BLaER1 (cell line): ENCODE results near the gene ABCA1.

Source experiments
- H3K27ac ChIP-seq: shearing (Covaris generic); formaldehyde crosslinking; 2 replicates; pipeline ENCODE4 v1.8.1; 2022
- H3K27me3 ChIP-seq: shearing (Covaris generic); formaldehyde crosslinking; 2 replicates; pipeline ENCODE4 v1.8.1; 2022
- H3K36me3 ChIP-seq: shearing (Covaris generic); formaldehyde crosslinking; 2 replicates; pipeline ENCODE4 v1.8.1; 2022
- H3K4me1 ChIP-seq: shearing (Covaris generic); formaldehyde crosslinking; 2 replicates; pipeline ENCODE4 v1.8.1; 2022
- H3K4me2 ChIP-seq: shearing (Covaris generic); formaldehyde crosslinking; 2 replicates; pipeline ENCODE4 v1.8.1; 2022
- H3K4me3 ChIP-seq: shearing (Covaris generic); formaldehyde crosslinking; 2 replicates; pipeline ENCODE4 v1.8.1; 2022
- H3K9ac ChIP-seq: shearing (Covaris generic); formaldehyde crosslinking; 2 replicates; pipeline ENCODE4 v1.8.1; 2022
- H3K9me3 ChIP-seq: shearing (Covaris generic); formaldehyde crosslinking; 2 replicates; pipeline ENCODE4 v1.8.1; 2022
- H4K20me1 ChIP-seq: shearing (Covaris generic); formaldehyde crosslinking; 2 replicates; pipeline ENCODE4 v1.8.1; 2022
- Cebpa-rat ChIP-seq: shearing (Covaris generic); IDR thresholded peaks from 2 replicates; pipeline ENCODE4 v1.8.1; 2022

ABCA1 gene

DNA sequence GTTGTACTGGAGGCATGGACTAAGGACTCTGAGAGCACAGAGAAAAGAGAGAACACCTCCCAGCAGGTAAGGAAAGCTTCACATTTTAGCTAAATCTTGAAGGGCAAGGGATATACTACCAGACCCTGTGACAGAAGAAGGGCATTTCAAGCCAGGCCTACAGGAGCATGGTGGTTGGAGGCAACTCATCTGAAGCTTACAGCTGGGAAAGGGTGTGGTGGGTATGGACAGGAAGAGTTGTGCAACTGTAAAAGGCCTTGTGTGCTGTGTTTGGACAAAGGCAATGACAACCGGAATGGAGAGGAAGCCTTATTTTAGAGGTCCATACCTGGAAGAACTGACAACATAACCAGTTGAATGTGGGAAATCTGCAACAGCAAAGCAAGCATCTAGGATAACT lies 132.9 kb downstream of the ABCA1 start:
- Histone ChIP-seq H3K9me3 (no peaks in the 10 kb centered on the region), H3K4me2 (no peak overlapping the region), H3K4me1 (no peaks in the 10 kb centered on the region), H3K27me3 (no peaks in the 10 kb centered on the region), H3K27ac (no peak overlapping the region), H3K9ac (no peak overlapping the region), H3K36me3 (peaks cover 95% of the 10 kb centered on the region), H3K4me3 (no peak overlapping the region), H4K20me1 (peaks cover 82% of the 10 kb centered on the region)
- no peak for TF ChIP-seq Cebpa-rat

DNA sequence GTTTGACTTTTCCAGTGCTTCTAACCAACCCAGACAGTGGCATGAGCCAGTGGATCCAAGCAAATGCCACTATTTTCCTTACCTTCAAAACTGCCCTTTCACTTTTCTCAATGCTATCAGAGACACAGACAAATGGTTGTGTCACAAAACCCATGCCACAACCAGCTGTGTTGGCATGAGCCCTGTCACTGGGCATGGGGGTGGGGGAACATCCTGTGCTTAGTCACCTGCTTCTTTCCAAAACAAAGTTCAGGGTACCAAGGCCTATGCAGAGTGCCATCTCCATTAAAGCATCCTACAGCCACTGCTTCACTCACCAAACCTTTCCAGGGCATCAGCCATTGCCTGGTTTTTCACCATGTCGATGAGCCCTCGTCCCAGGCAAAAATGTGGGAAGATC lies 133.9 kb downstream of the ABCA1 start:
- Histone ChIP-seq H3K36me3 (peaks cover 95% of the 10 kb centered on the region), H3K27me3 (no peaks in the 10 kb centered on the region), H3K4me3 (no peak overlapping the region), H3K4me2 (no peak overlapping the region), H3K4me1 (no peaks in the 10 kb centered on the region), H4K20me1 (peaks cover 77% of the 10 kb centered on the region), H3K9me3 (no peaks in the 10 kb centered on the region), H3K27ac (no peak overlapping the region), H3K9ac (no peak overlapping the region)
- TF ChIP-seq Cebpa-rat = no peak

DNA sequence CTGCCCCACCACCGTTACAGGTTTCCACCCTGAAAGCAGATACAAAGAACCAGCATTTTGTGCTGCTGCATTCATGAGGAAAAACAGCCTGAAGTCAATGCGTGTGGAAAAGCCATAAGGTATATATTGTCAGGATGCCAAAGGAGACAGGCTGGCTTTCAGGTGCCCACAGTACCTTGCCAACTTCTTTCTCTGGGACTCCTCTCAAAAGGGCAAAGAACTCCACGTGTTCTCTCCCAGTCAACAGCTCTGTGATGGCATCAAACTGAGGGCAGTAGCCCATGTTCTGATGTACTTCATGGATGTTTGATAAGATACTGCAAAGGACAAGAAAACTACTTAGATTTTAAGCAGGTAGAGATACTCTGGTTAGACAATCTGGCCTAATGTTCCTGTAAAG lies 139.7 kb downstream of the ABCA1 start:
- H3K4me2 ChIP-seq = no peak overlapping the region
- no peak overlapping the region for H3K9ac ChIP-seq
- H3K36me3 ChIP-seq = peaks cover 95% of the 10 kb centered on the region
- H4K20me1 ChIP-seq = peaks cover 42% of the 10 kb centered on the region; the same call in 1 of the 2 replicates
- no peak overlapping the region for H3K27ac ChIP-seq
- H3K4me1 ChIP-seq = peaks cover 11% of the 10 kb centered on the region
- H3K4me3 ChIP-seq = no peak overlapping the region
- no peak for TF ChIP-seq Cebpa-rat
- no peaks in the 10 kb centered on the region for H3K27me3 ChIP-seq
- H3K9me3 ChIP-seq = no peaks in the 10 kb centered on the region

DNA sequence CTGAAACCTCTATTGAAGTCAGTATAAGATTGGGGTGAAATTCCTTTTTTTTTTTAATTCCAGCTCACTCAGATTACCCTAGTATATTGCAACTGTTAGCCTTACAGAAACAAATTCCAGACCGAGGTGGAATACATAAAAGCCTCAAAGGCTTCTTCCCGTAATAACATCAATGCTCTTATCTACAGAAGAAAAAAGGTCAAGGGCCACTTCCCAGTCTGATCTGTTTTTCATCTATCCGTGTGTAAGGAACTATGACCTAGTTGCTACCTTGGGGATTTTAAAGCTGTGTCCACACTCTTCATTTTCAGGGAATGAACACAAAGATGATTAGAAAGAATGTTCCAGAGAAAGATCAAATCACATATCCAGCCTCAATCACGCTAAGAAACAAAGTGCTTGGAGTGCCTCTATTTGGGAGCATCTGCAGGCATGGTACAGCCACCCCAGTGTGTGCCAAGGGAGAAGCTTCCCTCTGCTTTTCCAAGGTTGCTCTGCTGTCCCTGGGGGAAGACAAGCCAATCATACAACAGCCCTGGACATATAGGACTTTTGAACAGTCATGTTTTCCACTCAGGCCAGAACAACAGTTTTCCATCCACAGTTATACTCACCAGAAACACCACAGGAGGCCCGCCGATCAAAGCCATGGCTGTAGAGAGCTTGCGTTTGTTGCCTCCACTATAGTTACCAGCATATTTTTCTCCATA lies 140.5 kb downstream of the ABCA1 start:
- no peak overlapping the region for H3K4me3 ChIP-seq
- no peak overlapping the region for H3K27ac ChIP-seq
- peaks cover 95% of the 10 kb centered on the region for H3K36me3 ChIP-seq
- no peak overlapping the region for H3K9ac ChIP-seq
- no peak overlapping the region for H3K4me2 ChIP-seq
- no peaks in the 10 kb centered on the region for H3K9me3 ChIP-seq
- H3K4me1 ChIP-seq = peaks cover 19% of the 10 kb centered on the region
- peaks cover 42% of the 10 kb centered on the region; the same call in 1 of the 2 replicates for H4K20me1 ChIP-seq
- TF ChIP-seq Cebpa-rat = no peak
- H3K27me3 ChIP-seq = no peaks in the 10 kb centered on the region

DNA sequence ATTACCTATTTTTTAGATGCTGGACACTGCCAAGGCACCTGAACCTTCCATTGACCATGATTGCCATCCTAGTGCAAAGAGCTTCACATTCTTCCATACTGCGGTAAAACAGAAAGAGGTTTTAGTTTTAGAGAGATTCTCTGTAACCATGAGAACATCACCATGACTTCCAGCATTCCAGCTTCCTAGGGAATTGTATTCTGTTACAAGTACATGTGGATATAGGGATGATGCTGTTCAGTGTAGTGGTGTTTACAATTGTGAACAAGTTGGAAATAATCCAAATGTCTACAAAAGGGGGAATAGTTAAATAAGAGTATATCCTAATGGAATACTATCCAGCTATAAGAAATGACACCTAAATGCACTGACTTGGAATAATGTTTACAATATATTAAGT lies 141.7 kb downstream of the ABCA1 start:
- Histone ChIP-seq H3K4me2 (no peak overlapping the region), H3K4me1 (peaks cover 20% of the 10 kb centered on the region), H3K27ac (no peak overlapping the region), H3K27me3 (no peaks in the 10 kb centered on the region), H4K20me1 (peaks cover 36% of the 10 kb centered on the region; the same call in 1 of the 2 replicates), H3K9me3 (no peaks in the 10 kb centered on the region), H3K36me3 (peaks cover 83% of the 10 kb centered on the region), H3K9ac (no peak overlapping the region), H3K4me3 (no peak overlapping the region)
- TF ChIP-seq Cebpa-rat = no peak

DNA sequence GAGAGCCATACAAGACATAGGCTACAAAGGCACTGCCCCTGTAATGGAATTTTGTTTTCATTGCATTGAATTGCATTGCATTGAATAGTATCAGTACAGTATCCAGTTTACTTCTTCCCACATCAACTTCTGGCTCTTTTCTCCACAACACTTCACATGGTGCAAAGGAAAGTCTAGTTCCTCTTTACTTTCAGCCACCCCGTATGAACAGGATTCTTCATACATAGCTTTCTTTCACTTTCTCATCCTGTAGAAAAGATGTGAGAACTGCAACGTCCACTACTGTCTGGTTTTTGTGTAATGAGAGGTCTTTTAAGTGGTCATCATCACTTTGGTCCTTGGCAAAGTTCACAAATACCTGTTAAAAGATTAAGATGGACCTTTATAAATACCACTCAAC lies 143.9 kb downstream of the ABCA1 start:
- Histone ChIP-seq H3K9ac (no peak overlapping the region), H3K4me3 (no peak overlapping the region), H3K36me3 (peaks cover 69% of the 10 kb centered on the region), H3K27me3 (no peaks in the 10 kb centered on the region), H3K4me1 (peaks cover 37% of the 10 kb centered on the region), H4K20me1 (peaks cover 24% of the 10 kb centered on the region; the same call in 1 of the 2 replicates), H3K27ac (no peak overlapping the region), H3K9me3 (no peaks in the 10 kb centered on the region), H3K4me2 (no peak overlapping the region)
- TF ChIP-seq Cebpa-rat = no peak

DNA sequence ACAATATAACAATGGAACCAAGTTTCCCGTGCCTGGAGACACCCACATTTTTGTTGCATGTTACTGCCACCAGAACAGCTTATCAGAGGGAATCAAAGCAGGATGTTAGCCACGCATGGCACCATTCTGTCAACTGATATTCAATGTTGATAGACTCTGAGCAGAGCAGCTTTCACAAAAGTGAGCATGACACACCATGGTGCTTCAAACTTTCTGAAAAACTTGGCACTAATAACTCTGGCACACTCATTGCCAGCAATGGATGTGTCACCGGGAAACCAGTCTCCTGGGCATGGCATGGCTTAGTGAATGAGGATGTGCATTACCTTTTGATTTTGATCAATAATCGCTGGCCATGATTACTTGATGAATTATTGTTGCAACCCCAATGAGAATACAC lies 144.4 kb downstream of the ABCA1 start:
- H3K4me1 ChIP-seq = peaks cover 37% of the 10 kb centered on the region
- H4K20me1 ChIP-seq = peaks cover 22% of the 10 kb centered on the region; the same call in 1 of the 2 replicates
- H3K27me3 ChIP-seq = no peaks in the 10 kb centered on the region
- H3K4me3 ChIP-seq = no peak overlapping the region
- H3K9ac ChIP-seq = no peak overlapping the region
- no peak overlapping the region for H3K4me2 ChIP-seq
- H3K27ac ChIP-seq = no peak overlapping the region
- no peak for TF ChIP-seq Cebpa-rat
- H3K9me3 ChIP-seq = no peaks in the 10 kb centered on the region
- peaks cover 69% of the 10 kb centered on the region for H3K36me3 ChIP-seq

DNA sequence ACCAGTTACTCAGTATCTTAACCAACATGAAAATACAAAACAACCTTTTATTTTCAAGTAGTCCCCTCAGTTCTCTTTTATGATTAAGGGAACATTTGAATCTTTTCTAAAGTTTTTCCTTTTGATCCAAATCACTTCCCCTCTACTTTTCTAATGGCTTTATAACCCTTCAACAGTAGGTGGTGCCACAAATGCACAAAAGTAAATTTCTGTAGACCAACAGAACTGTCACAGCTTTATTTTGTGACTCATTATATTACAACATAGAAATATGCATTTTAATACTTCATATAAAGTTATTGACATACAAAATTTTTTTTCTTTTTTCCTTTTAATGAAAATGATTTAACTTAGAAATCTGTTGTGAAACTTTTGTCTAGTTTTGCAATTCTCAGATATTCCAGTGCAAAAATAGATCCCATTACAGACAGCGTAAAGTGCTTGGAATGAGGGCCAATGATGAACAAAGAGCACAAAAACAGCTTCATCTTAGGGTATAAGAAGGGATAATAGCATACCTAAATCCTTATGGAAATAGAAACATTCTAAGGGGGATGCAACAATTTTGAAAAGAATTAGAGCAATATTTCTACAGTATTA lies 147.1 kb downstream of the ABCA1 start:
- Histone ChIP-seq H3K4me1 (peaks cover 60% of the 10 kb centered on the region), H3K36me3 (peaks cover 59% of the 10 kb centered on the region), H3K4me2 (no peak overlapping the region), H4K20me1 (peaks cover 22% of the 10 kb centered on the region; the same call in 1 of the 2 replicates), H3K9me3 (no peaks in the 10 kb centered on the region), H3K27ac (no peak overlapping the region), H3K27me3 (no peaks in the 10 kb centered on the region), H3K9ac (no peak overlapping the region), H3K4me3 (no peak overlapping the region)
- no peak for TF ChIP-seq Cebpa-rat

DNA sequence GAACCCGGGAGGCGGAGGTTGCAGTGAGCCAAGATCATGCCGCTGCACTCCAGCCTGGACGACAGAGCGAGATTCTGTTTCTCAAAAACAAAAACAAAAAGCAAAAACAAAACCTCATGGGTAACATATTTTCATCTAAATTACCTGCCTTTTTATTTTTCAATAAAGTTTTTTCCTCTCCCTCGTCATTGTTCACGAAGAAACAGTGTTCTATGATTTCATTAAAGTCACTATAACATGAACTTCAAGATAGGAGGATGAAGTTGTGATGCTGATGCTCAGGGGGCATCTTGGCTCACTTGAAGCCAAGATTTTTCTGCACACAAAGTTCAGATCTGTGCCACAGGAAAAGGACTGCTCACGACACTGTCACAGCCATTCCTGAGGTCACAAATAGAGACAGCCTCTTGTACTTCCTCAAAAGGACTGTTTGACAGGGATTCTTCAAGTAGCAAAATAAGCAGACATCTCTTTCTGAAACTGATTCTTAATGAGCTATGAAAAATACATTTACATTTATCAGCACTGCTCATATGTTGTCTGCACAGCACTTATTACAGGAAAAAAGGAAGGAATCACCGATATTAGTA lies 147.9 kb downstream of the ABCA1 start:
- Histone ChIP-seq H3K4me3 (no peak overlapping the region), H3K9me3 (no peaks in the 10 kb centered on the region), H3K9ac (no peak overlapping the region), H3K36me3 (peaks cover 58% of the 10 kb centered on the region), H3K4me1 (peaks cover 69% of the 10 kb centered on the region), H3K27ac (no peak overlapping the region), H4K20me1 (peaks cover 16% of the 10 kb centered on the region; the same call in 1 of the 2 replicates), H3K27me3 (no peaks in the 10 kb centered on the region), H3K4me2 (peak overlapping the region; percentile 7; the same call in 1 of the 2 replicates)
- no peak for TF ChIP-seq Cebpa-rat

DNA sequence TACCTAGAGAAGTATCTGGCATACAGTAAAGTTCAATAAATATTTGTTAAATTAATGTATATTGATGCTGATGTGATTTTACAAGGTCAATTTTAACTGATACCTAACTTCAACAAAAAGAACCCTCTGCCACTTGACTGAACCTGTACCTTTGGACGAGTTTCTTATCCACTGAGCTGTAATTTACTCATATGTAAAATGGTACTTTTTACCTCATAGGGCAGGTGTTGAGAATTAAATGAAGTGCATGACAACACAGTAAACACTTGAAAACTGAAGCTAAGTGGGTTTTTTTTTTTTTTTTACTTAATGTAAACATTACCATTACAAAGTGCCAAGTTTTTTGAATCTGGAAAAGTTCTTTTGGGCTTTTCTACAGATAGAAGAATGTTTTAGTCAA lies 148.6 kb downstream of the ABCA1 start:
- Histone ChIP-seq H3K36me3 (peaks cover 55% of the 10 kb centered on the region), H3K27ac (no peak overlapping the region), H3K4me3 (no peak overlapping the region), H3K27me3 (no peaks in the 10 kb centered on the region), H3K9me3 (no peaks in the 10 kb centered on the region), H3K9ac (no peak overlapping the region), H3K4me2 (no peak overlapping the region), H3K4me1 (peaks cover 76% of the 10 kb centered on the region), H4K20me1 (peaks cover 15% of the 10 kb centered on the region; the same call in 1 of the 2 replicates)
- TF ChIP-seq Cebpa-rat = no peak
